ENCODE data around the gene KRTAP5-5. TPM values are rescaled to one million over a fixed set of nuclear protein-coding genes. Genes with fewer than 3 reads are reported as not detected.
A peak's percentile ranks its signal among the peaks of the same experiment; 100 is the strongest.

Gene KRTAP5-5
- total and polyA plus RNA-seq, 4 donors = not detected

DNA sequence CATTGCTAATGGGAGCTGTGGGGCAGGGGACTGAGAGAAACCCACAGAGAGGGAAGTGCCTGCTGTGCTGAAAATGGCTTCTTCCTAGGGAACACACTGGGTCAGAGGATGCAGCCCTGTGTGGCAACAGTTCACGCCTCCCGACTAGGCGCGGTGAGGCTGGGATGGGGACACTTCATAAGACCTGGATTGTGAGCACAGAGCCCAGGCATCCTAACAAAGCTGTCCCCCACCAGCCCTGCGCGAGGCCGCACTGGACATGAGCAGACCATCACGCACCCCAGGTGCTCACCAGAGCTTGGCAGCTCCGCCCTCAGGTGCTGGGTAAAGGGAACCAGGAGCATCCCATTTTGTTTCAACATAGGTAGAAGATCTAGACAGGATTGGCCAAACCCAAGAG, 5.9 kb upstream of the KRTAP5-5 start:
- H3K4me1 ChIP-seq (ENCODE audit: control insufficient read depth in 1 of 2, insufficient read depth in 2 of 2, low read length in 2 of 2) = no peaks in the 10 kb centered on the region
- H3K9me3 ChIP-seq (ENCODE audit: control insufficient read depth, low read length) = no peaks in the 10 kb centered on the region
- no peak overlapping the region for H3K27ac ChIP-seq (ENCODE audit: low read depth in 1 of 2, low read length in 2 of 2)
- intact Hi-C loops (cut with DNase I) = no loop called here
- 76 to 82% methylated on average over 9 of the region's 9 CpGs for WGBS, 2 donors
- DNase-seq = no peak
- no peak overlapping the region for H3K4me3 ChIP-seq (ENCODE audit: low read length in 2 of 2)
- no peaks in the 10 kb centered on the region for H3K36me3 ChIP-seq (ENCODE audit: control insufficient read depth in 1 of 2, insufficient read depth in 2 of 2, low read length in 1 of 2)
- H3K27me3 ChIP-seq (ENCODE audit: control insufficient read depth in 1 of 2, insufficient read depth in 2 of 2, low read length in 1 of 2) = no peaks in the 10 kb centered on the region
- no peak for ATAC-seq (ENCODE audit: low FRiP score)

DNA sequence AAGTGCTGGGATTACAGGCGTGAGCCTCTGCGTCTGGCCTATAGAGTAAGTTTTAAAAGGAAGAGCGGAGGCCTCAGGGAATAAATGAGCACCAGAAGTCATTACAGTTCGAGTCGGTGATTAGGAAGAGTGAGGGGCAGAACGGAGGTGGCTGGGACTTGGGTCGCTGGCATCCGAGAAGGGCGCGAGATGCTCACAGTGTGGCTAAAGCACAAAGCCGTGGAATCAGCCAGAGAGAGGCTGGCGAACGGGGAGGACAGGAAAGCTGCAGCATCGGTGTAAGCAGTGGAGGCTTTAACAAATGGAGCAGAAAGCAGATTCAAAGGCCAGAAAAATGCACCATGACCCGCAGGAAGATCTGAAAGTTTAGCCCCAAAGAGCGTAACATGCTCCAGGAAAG, 5.0 kb upstream of the KRTAP5-5 start:
- Histone ChIP-seq H3K27ac (ENCODE audit: low read depth in 1 of 2, low read length in 2 of 2) (no peak overlapping the region), H3K9me3 (ENCODE audit: control insufficient read depth, low read length) (no peaks in the 10 kb centered on the region), H3K4me1 (ENCODE audit: control insufficient read depth in 1 of 2, insufficient read depth in 2 of 2, low read length in 2 of 2) (no peaks in the 10 kb centered on the region), H3K27me3 (ENCODE audit: control insufficient read depth in 1 of 2, insufficient read depth in 2 of 2, low read length in 1 of 2) (no peaks in the 10 kb centered on the region), H3K4me3 (ENCODE audit: low read length in 2 of 2) (no peak overlapping the region), H3K36me3 (ENCODE audit: control insufficient read depth in 1 of 2, insufficient read depth in 2 of 2, low read length in 1 of 2) (no peaks in the 10 kb centered on the region)
- WGBS, 2 donors = 77 to 79% methylated on average over 16 of the region's 16 CpGs
- intact Hi-C loops (cut with DNase I) = loop anchor here (5.0 kb wide), 1 partner anchor 77 kb away; no protein-coding TSS in a partner anchor
- DNase-seq = no peak
- no peak for ATAC-seq (ENCODE audit: low FRiP score)

DNA sequence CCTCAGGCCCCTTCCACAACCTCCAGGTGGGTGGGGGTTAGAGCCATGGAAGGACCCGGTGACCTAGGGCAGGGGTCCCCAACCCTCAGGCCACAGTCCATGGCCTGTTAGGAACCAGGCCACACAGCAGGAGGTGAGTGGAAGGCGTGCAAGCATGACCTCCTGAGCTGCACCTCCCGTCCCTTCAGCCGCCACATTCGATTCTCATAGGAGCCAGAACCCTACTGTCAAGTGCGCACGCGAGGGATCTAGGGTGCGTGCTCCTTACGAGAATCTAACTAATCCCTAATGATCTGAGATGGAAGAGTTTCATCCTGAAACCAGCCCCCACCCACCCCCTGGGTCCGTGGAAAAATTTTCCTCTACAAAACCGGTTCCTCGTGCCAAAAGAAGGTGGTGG, 4.0 kb upstream of the KRTAP5-5 start:
- no peaks in the 10 kb centered on the region for H3K27me3 ChIP-seq (ENCODE audit: control insufficient read depth in 1 of 2, insufficient read depth in 2 of 2, low read length in 1 of 2)
- H3K9me3 ChIP-seq (ENCODE audit: control insufficient read depth, low read length) = no peaks in the 10 kb centered on the region
- ATAC-seq (ENCODE audit: low FRiP score) = peak; percentile 26
- H3K27ac ChIP-seq (ENCODE audit: low read depth in 1 of 2, low read length in 2 of 2) = no peak overlapping the region
- DNase-seq = peak in 1 of 2 donors; percentile 45
- 82 to 87% methylated on average over 13 of the region's 13 CpGs for WGBS, 2 donors
- no peaks in the 10 kb centered on the region for H3K4me1 ChIP-seq (ENCODE audit: control insufficient read depth in 1 of 2, insufficient read depth in 2 of 2, low read length in 2 of 2)
- H3K4me3 ChIP-seq (ENCODE audit: low read length in 2 of 2) = no peak overlapping the region
- intact Hi-C loops (cut with DNase I) = loop anchor here (5.0 kb wide), 1 partner anchor 78 kb away; no protein-coding TSS in a partner anchor
- no peaks in the 10 kb centered on the region for H3K36me3 ChIP-seq (ENCODE audit: control insufficient read depth in 1 of 2, insufficient read depth in 2 of 2, low read length in 1 of 2)

GRCh38 chr11:1628506-1629325, 859 bp upstream of the KRTAP5-5 start:
- WGBS, 2 donors = 26 to 28% methylated on average over 35 of the region's 35 CpGs
- DNase-seq (peak; percentile 63 to 87), ATAC-seq (ENCODE audit: low FRiP score) (peak; percentile 75)
- Histone ChIP-seq H3K36me3 (ENCODE audit: control insufficient read depth in 1 of 2, insufficient read depth in 2 of 2, low read length in 1 of 2) (no peaks in the 10 kb centered on the region), H3K9me3 (ENCODE audit: control insufficient read depth, low read length) (no peaks in the 10 kb centered on the region), H3K27ac (ENCODE audit: low read depth in 1 of 2, low read length in 2 of 2) (no peak overlapping the region), H3K4me1 (ENCODE audit: control insufficient read depth in 1 of 2, insufficient read depth in 2 of 2, low read length in 2 of 2) (no peaks in the 10 kb centered on the region), H3K4me3 (ENCODE audit: low read length in 2 of 2) (no peak overlapping the region), H3K27me3 (ENCODE audit: control insufficient read depth in 1 of 2, insufficient read depth in 2 of 2, low read length in 1 of 2) (no peaks in the 10 kb centered on the region)
- intact Hi-C loops (cut with DNase I) = loop anchor here (5.0 kb wide), 1 partner anchor 81 kb away; no protein-coding TSS in a partner anchor

DNA sequence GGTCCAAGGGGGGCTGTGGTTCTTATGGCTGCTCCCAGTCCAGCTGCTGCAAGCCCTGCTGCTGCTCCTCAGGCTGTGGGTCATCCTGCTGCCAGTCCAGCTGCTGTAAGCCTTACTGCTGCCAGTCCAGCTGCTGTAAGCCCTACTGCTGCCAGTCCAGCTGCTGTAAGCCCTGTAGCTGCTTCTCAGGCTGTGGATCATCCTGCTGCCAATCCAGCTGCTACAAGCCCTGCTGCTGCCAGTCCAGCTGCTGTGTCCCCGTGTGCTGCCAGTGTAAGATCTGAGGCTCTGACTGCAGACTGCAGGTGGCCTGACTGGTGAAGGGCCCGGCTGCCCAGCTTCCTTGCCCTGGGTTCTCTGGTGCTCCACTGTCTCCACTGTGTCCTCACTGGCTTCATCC, 696 bp downstream of the KRTAP5-5 start:
- DNase-seq (no peak), ATAC-seq (ENCODE audit: low FRiP score) (no peak)
- no peaks in the 10 kb centered on the region for H3K4me1 ChIP-seq (ENCODE audit: control insufficient read depth in 1 of 2, insufficient read depth in 2 of 2, low read length in 2 of 2)
- no peaks in the 10 kb centered on the region for H3K27me3 ChIP-seq (ENCODE audit: control insufficient read depth in 1 of 2, insufficient read depth in 2 of 2, low read length in 1 of 2)
- H3K36me3 ChIP-seq (ENCODE audit: control insufficient read depth in 1 of 2, insufficient read depth in 2 of 2, low read length in 1 of 2) = no peaks in the 10 kb centered on the region
- no peaks in the 10 kb centered on the region for H3K9me3 ChIP-seq (ENCODE audit: control insufficient read depth, low read length)
- intact Hi-C loops (cut with DNase I) = no loop called here
- H3K27ac ChIP-seq (ENCODE audit: low read depth in 1 of 2, low read length in 2 of 2) = no peak overlapping the region
- 58 to 66% methylated on average over 2 of the region's 2 CpGs for WGBS, 2 donors
- H3K4me3 ChIP-seq (ENCODE audit: low read length in 2 of 2) = no peak overlapping the region

DNA sequence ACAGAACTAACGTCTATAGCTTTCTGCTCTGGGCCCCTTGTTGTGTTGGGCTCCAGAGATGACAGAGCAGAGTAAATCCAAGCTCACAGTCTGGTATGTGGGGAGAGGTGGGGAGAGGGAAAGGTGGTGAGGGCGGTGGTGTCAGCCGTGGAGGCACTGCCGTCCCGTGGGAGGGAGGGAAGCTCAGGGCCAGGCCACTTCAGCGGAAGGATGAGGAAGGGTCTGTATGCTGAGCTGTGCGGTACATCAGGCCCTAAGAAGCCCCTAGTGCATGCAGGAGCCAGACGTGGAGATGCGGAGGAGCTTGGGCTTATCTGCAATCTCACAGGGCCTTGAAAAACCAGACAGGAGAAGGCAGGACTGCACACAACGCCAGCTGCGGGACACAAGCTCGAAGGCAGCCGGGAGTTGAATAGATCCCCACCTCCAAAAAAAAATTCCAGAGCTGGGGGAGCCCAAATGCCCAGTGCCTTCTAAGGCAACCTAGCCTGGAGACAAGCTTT, 1.5 kb downstream of the KRTAP5-5 start:
- H3K4me3 ChIP-seq (ENCODE audit: low read length in 2 of 2) = no peak overlapping the region
- ATAC-seq (ENCODE audit: low FRiP score) = no peak
- no peaks in the 10 kb centered on the region for H3K36me3 ChIP-seq (ENCODE audit: control insufficient read depth in 1 of 2, insufficient read depth in 2 of 2, low read length in 1 of 2)
- 71 to 72% methylated on average over 13 of the region's 13 CpGs for WGBS, 2 donors
- H3K9me3 ChIP-seq (ENCODE audit: control insufficient read depth, low read length) = no peaks in the 10 kb centered on the region
- no peak for DNase-seq
- no peaks in the 10 kb centered on the region for H3K27me3 ChIP-seq (ENCODE audit: control insufficient read depth in 1 of 2, insufficient read depth in 2 of 2, low read length in 1 of 2)
- H3K27ac ChIP-seq (ENCODE audit: low read depth in 1 of 2, low read length in 2 of 2) = no peak overlapping the region
- intact Hi-C loops (cut with DNase I) = no loop called here
- no peaks in the 10 kb centered on the region for H3K4me1 ChIP-seq (ENCODE audit: control insufficient read depth in 1 of 2, insufficient read depth in 2 of 2, low read length in 2 of 2)

DNA sequence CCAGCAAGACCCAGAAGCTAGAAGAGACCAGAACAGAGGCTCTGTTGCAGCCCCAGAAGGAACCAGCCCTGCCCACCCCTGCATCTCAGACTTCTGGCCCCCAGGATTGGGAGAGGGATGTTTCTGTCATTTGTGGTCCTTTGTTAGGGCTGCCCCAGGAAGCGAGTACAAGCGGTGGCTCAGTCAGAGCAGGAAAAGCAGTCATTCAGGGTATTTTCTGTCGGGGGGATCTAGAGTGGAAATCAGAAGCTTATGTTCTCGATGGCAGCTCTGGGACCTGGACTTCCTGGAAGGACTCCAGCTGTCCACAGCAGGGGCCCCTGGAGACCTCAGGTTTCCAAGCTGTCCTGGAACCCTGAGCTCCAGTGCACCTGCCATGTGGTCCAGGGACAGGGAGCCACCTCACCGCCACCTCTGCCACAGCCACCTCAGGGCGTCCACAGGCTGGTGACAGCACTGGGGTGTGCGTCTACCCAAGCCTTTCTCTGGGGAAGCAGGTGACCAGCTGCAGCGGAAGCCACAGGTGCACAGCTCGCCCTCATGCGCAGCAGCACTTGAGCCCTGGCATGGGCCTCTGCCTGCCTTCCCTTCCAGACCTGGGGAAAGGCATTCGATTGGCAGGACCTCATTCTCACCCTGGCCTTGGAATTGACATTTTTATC, 2.6 kb downstream of the KRTAP5-5 start:
- H3K9me3 ChIP-seq (ENCODE audit: control insufficient read depth, low read length) = no peaks in the 10 kb centered on the region
- ATAC-seq (ENCODE audit: low FRiP score) (no peak), DNase-seq (no peak)
- H3K36me3 ChIP-seq (ENCODE audit: control insufficient read depth in 1 of 2, insufficient read depth in 2 of 2, low read length in 1 of 2) = no peaks in the 10 kb centered on the region
- H3K4me1 ChIP-seq (ENCODE audit: control insufficient read depth in 1 of 2, insufficient read depth in 2 of 2, low read length in 2 of 2) = no peaks in the 10 kb centered on the region
- no peaks in the 10 kb centered on the region for H3K27me3 ChIP-seq (ENCODE audit: control insufficient read depth in 1 of 2, insufficient read depth in 2 of 2, low read length in 1 of 2)
- H3K27ac ChIP-seq (ENCODE audit: low read depth in 1 of 2, low read length in 2 of 2) = no peak overlapping the region
- 62 to 63% methylated on average over 11 of the region's 11 CpGs for WGBS, 2 donors
- no peak overlapping the region for H3K4me3 ChIP-seq (ENCODE audit: low read length in 2 of 2)
- intact Hi-C loops (cut with DNase I) = no loop called here

DNA sequence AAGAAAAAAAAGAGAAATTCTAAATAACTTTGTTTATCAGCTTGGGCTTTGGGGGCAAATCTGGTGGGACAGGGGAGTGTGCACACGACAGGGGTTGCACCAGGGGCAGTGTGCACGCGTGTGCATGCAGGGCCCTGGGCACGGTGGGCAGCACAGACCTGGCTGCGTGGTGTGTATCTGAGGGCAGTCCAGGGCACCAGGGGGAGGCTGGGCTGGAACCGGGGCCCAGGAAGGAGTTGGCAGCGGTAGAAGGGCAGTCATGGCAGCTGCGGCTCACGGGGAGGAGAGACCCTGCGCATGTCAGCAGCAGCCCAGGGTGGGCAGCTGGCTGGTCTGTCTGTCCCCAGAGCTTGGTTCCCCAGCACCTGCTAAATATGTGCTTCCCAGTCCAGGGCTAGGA, 4.3 kb downstream of the KRTAP5-5 start:
- ATAC-seq (ENCODE audit: low FRiP score) (no peak), DNase-seq (peak; percentile 12 to 25)
- intact Hi-C loops (cut with DNase I) = no loop called here
- Histone ChIP-seq H3K27ac (ENCODE audit: low read depth in 1 of 2, low read length in 2 of 2) (no peak overlapping the region), H3K27me3 (ENCODE audit: control insufficient read depth in 1 of 2, insufficient read depth in 2 of 2, low read length in 1 of 2) (no peaks in the 10 kb centered on the region), H3K4me3 (ENCODE audit: low read length in 2 of 2) (no peak overlapping the region), H3K4me1 (ENCODE audit: control insufficient read depth in 1 of 2, insufficient read depth in 2 of 2, low read length in 2 of 2) (no peaks in the 10 kb centered on the region), H3K36me3 (ENCODE audit: control insufficient read depth in 1 of 2, insufficient read depth in 2 of 2, low read length in 1 of 2) (no peaks in the 10 kb centered on the region), H3K9me3 (ENCODE audit: control insufficient read depth, low read length) (no peaks in the 10 kb centered on the region)
- 83 to 87% methylated on average over 7 to 10 of the region's 10 CpGs for WGBS, 2 donors

Measured in aorta (tissue), 5 donors.